C4-2B (cell line): ENCODE data around the gene CD200R1L.

Experiments
- H3K27ac ChIP-seq: fragments of 450-650 bp; 2 replicates; pipeline ENCODE4 v1.5.1; 2017
- ZFX ChIP-seq: fragments of 450-650 bp; IDR thresholded peaks from 2 replicates; pipeline ENCODE4 v1.6.1; 2017
- TF ChIP-seq, protein P1 (sequence below): fragments of 450-650 bp; conservative IDR thresholded peaks from 2 replicates; pipeline ENCODE4 v1.5.1; 2017; ENCODE audit warnings: mild to moderate bottlenecking

The CD200R1L gene

DNA sequence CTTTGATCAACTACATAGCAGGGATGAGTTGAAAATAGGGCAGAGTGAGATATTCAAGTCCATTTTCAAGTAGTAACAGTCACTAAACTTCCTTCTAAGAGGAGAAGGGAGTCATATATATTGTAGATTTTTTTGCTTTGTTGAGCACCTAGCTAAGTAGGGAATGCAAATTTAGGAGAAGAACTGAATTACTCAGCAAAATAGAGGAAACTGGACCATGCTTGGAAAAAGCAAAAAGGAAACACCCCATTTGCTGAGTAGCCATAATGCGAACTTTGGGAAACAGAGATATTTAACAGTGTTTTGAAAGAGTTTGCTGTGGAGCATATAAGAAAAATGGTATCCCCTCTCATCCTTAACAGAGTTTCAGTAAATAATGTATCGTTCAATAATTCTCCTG lies 54.9 kb downstream of the CD200R1L start:
- TF ChIP-seq, protein P1, sequence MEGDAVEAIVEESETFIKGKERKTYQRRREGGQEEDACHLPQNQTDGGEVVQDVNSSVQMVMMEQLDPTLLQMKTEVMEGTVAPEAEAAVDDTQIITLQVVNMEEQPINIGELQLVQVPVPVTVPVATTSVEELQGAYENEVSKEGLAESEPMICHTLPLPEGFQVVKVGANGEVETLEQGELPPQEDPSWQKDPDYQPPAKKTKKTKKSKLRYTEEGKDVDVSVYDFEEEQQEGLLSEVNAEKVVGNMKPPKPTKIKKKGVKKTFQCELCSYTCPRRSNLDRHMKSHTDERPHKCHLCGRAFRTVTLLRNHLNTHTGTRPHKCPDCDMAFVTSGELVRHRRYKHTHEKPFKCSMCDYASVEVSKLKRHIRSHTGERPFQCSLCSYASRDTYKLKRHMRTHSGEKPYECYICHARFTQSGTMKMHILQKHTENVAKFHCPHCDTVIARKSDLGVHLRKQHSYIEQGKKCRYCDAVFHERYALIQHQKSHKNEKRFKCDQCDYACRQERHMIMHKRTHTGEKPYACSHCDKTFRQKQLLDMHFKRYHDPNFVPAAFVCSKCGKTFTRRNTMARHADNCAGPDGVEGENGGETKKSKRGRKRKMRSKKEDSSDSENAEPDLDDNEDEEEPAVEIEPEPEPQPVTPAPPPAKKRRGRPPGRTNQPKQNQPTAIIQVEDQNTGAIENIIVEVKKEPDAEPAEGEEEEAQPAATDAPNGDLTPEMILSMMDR = no peak
- H3K27ac ChIP-seq = no peak overlapping the region

DNA sequence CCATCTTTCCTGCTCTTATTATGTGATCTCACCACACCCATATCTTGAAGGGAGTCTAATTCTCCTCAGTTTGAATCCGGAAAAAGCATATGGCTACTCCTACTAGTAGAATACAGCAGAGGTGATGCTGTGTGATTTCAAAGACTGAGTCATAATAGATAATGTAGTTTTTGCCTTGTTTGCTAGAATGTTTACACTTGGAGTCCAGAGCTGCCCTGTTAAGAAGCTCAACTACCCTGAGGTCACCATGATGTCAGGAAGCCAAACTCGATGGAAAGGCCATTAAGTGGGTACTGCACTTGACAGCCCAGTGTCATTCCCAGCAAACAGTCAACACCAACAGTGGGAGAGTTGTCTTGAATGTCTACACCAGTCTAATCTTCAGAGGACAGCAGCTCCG lies 56.9 kb downstream of the CD200R1L start:
- no peak for TF ChIP-seq ZFX
- TF ChIP-seq, protein P1 = no peak
- H3K27ac ChIP-seq = no peak overlapping the region

DNA sequence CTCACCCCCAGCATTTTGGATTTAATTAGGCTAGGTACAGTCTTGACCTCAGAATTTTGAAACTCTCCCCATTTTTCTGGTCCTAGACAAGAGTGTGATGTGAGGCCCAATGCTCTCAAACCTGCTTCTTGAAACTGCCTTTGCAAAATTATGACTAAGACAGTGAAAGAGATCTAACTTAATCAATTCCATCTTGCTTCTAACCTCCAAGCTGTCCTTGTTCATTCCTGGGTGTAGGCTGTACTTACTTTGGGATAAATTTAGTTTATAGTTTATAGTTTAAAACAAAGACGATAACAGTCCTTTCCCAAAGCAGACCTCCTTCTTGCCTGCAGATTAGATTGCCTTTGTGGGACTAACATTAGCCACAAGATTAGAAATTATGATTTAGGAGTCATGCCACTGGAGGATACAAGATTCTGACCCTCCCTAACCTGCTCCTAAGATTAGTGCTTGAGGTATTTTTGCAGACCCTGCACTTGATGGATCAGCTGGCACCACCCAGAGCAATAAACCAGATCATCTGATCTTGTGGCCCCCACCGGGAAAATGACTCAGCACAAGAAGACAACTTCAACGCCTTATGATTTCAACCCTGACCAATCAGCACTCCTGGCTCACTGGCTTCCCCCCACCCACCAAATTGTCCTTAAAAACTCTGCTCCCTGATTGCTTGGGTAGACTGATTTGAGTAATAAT lies 59.6 kb downstream of the CD200R1L start:
- TF ChIP-seq, protein P1 = no peak
- TF ChIP-seq ZFX = no peak
- H3K27ac ChIP-seq = no peak overlapping the region

DNA sequence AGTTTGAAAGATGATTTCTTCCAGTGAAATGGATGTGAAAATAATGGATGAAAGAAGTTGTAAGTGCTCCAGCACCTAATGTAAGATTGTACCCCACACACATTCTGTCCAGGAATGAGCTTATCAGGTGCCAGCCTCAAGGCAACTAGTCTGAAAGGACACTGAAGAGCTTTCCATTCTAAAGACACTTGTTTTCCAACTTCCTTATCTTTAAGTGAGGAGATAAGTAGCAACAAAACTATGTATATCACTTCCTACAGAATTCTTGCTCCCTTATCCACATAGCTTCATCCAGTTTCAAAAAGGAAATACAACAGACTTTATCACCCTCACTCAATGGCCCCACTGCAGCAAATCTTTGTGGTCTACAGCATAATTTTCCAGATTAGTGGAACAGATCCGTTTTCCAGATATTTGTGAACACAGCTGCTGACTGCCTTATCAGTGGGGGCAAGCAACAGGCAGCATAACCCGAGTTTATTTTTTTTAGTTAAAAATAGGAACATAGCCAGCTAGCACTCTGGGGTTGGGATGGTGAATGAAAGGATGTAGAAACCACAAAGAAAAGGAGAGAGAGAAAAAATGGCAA lies 60.6 kb downstream of the CD200R1L start:
- no peak overlapping the region for H3K27ac ChIP-seq
- TF ChIP-seq, protein P1 = no peak
- no peak for TF ChIP-seq ZFX

DNA sequence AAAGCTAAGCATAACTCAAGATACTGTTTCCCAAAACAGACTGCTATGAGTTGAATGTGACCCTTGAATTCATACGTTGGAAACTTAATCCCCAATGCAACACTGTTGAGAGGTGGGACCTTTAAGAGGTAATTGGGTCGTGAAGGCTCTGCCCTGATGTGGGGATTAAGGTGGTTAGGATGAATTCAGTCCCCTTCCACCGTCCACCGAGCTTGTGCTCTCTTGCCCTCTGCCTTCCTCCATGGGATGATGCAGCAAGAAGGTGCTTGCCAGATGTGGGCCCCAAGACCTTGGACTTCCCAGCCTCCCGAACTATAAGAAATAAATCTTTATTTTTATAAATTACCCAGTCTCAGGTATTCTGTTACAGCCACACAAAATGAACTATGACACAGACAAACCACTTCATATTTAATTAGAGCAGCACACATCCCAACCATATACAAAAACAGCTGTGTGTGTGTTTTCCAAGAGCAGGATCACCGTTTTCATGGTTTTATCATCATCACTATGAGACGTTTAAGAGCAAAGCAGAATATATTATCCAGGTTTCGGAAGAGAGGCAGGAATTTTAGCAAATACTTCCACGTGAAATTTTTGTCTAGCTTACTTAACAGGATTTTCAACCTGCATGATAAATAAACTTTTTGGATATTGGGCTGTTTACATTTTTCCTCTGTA lies 61.2 kb downstream of the CD200R1L start:
- TF ChIP-seq, protein P1 = no peak
- no peak for TF ChIP-seq ZFX
- H3K27ac ChIP-seq = no peak overlapping the region

DNA sequence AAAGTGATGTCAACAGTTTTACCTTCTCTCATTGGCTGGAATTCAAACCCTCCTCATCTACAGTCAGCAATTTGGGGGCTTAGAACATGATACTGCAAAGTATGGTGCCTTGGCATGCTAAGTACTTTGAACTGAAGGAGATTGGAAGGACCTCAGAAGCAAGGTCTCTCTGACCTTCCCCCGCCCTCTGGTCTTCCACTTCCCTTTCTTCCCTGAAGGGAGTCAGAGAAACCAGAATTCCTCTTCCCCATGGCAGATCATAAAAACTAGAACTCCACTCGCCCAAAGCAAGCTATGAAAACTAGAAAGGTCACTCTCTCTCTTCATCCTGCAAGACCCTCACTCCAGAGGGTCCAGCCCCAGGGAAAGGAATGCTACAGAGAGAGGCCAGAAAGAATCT lies 64.2 kb downstream of the CD200R1L start:
- TF ChIP-seq ZFX = no peak
- TF ChIP-seq, protein P1 = no peak
- no peak overlapping the region for H3K27ac ChIP-seq

DNA sequence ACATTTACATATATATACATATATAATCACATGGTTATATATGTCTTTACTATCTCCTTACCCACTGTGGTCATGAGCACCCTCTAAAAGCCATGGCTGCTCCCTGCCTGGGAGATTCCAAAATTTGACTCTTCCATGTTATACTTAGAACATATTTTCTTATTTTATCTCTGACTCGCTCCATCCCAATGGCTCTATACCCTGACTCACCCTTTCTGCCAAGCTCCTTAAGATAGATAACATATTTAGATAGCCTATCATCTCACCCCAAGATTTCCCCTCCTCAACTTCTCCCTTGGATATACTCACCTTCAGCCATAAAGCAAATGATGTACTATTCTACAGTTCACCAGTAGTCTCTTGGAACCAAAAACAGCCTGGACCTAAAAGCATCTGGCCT lies 65.1 kb downstream of the CD200R1L start:
- no peak for TF ChIP-seq ZFX
- TF ChIP-seq, protein P1 = no peak
- no peak overlapping the region for H3K27ac ChIP-seq
